GM12873 (cell line): ENCODE data around the gene ARMH3.

Experiments
- TF ChIP-seq, protein P1 (sequence below): IDR thresholded peaks from 2 replicates; pipeline ENCODE4 v1.5.1; 2012; ENCODE audit warnings: low read depth, mild to moderate bottlenecking, moderate library complexity, low read length, control low read depth; ENCODE audit not compliant: insufficient read depth; ENCODE audit errors: missing control alignments

Gene ARMH3

DNA sequence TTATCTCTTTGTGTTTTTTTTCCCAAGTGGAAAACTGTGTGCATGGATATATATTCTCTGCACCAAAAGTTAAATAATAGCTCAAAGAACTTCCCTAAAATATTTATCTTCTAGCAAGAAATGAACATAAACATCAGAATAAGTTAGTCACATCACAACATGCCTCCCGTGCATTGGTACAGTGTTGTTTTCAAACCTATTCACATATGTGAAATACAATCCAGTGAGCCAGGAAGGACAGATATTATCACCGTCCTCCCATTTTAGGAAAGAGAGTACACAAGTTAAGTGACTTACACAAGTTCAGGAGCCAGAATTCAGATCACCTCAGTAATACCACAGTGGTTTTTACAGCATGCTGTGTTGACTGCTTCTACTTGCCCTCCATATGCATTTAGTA lies 22.2 kb downstream of the ARMH3 start:
- TF ChIP-seq, protein P1, sequence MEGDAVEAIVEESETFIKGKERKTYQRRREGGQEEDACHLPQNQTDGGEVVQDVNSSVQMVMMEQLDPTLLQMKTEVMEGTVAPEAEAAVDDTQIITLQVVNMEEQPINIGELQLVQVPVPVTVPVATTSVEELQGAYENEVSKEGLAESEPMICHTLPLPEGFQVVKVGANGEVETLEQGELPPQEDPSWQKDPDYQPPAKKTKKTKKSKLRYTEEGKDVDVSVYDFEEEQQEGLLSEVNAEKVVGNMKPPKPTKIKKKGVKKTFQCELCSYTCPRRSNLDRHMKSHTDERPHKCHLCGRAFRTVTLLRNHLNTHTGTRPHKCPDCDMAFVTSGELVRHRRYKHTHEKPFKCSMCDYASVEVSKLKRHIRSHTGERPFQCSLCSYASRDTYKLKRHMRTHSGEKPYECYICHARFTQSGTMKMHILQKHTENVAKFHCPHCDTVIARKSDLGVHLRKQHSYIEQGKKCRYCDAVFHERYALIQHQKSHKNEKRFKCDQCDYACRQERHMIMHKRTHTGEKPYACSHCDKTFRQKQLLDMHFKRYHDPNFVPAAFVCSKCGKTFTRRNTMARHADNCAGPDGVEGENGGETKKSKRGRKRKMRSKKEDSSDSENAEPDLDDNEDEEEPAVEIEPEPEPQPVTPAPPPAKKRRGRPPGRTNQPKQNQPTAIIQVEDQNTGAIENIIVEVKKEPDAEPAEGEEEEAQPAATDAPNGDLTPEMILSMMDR = no peak

DNA sequence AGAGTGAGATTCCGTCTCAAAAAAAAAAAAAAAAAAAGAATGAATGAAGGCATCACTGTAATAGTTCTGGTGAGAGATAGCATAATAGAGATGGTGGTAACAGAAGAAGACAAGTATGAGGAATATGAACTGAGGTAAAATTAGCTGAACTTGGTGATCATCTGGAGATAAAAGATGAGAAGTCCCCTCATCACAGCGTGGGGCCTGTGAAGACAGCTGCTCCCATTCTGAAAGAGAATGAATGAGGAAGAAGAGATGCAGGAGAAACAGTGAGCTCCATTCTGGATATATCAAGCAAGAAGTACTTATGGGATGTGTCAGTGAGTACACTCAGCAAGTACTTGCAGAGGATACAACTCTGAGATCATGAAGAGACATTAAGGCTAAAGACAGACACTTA lies 28.7 kb downstream of the ARMH3 start:
- TF ChIP-seq, protein P1 = no peak

DNA sequence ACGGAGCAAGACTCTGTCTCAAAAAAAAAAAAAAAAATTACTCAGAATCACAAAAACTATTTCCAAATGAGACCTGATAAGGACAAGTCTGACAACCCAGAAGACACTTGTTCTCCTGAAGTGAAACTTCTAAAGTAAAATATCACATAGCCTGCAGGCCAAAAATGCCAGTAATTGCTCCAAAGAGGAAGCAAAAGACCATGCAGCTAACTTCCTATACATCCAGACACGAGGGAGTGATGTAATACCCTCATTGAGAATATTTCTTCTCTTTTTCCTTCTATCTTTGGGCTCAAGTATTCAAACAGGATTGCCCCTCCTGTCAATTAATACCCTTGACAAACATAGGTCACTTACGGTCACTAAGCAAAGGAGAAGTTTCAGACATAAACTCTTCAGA lies 31.2 kb downstream of the ARMH3 start:
- TF ChIP-seq, protein P1 = no peak

DNA sequence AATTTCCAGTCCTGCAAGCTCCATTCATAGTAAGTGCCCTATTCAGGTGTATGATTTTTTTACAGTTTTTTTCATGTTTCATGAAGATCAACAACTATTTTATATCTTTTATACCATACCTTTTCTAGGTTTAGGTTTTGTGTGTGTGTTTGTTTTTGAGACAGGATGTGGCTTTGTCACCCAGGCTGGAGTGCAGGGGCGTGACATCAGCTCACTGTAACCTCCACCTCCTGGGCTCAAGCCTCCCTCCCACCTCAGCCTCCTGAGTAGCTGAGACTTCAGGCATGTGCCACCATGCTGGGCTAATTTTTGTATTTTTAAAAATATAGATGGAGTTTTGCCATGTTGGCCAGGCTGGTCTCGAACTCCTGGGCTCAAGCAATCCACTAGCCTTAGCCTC lies 35.0 kb downstream of the ARMH3 start:
- TF ChIP-seq, protein P1 = no peak

DNA sequence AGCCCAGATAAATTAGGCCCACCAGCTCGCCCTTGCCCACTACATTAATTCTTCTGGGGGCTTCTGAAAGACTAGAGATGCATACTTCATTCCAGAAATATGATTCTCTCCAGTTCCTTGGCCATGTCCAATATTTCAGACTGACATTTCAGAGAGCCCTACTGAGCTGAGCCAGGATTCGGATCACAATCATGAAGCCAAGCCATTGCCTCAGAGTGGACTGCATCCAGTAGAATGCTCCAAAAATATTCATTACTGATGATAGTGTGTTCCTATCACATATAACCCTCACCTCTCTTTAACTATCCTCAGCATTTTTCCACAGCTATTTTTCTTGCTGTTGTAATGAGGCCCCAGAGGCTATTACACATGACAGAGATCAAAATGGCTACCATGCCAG lies 38.7 kb downstream of the ARMH3 start:
- TF ChIP-seq, protein P1 = no peak

DNA sequence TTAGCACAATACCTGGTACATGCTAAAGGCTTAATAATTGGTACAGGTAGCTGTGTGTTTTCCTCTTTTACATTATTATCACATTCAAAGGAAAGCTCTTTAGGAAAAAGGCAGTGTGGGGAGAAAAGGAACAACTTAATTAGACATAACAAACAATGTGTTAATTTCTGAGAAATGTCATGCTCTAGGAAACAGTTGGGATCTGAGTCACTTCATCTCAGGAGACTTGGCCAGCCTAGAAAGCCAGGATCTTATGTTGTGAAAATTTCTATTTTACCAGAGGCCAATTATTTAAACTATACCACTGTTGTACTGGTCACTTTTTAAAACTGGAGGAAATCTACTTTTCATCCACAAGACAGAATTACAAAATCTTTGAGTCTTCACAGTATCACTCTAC lies 39.6 kb downstream of the ARMH3 start:
- TF ChIP-seq, protein P1 = no peak

DNA sequence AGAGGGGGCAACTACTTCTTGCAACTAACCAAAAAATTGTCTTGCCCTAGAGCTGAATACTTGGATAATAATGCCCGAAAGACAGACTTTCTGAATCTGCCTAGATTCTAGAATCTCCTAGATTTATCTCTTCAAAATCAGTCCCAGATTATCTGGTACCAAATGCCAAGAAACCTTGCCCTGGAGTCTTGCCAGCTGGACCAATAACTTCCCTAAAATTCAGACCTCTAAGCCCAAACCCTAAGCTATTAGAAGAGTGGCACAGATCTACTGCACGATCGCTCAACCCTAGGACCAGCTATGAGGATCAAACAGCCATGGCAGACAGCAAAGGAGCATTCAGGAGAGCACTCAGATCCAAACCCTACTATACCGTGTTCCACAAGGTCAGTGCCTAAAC lies 45.0 kb downstream of the ARMH3 start:
- TF ChIP-seq, protein P1 = no peak

DNA sequence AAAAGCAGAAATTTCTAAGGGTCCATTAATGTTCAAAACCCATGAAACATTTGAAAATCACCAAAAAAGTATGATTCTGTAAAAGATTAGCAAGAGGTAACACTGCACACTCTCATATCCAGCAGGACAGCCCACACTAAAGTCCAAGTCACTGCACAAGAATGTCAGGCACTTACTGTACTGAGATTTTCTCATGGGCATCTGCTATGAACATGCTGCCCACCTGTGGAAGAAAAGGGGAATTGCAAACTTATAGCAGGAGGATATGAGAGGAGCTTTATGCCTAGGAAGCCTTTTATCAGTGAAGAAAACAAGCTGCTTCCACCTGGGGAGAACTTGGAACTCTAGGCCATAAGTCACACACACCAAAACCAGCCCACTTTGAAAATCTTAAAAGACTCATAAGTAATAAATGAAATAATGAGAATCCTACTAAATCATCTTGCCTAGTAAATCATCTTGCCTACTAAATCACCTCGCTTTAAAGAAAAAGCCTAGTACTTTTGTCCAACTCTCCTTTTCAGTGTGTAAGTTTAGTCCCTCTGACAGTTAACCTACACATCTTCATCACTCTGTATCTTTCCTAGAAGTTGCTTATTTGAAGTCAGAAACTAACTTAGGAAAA lies 46.1 kb downstream of the ARMH3 start:
- TF ChIP-seq, protein P1 = peak; percentile 97
